Posterior vena cava (tissue), 2 donors: Measurements from ENCODE around the gene LRRC4C. TPM values are rescaled to one million over a fixed set of nuclear protein-coding genes. Genes with fewer than 3 reads are reported as not detected.
A peak's percentile ranks its signal among the peaks of the same experiment; 100 is the strongest.

Experiments
- DNase-seq: peaks from one replicate; pipeline ENCODE4 v3.0.0-alpha.2; 2020; ENCODE audit warnings: low spot score
- intact Hi-C, 2 donors: fragments of 100-400 bp; cut with DNase I; formaldehyde crosslinking; loops; one replicate each; pipeline versions ENCODE4 v1.14.1 to v1.14.2; 2022 to 2023
- total RNA-seq, 2 donors: library from RNA; stranded (reverse); fragmentation: NEBNext Ultra II Directional; extraction: Animal tissue kit (Norgen Biotek cat#: 25700); gene quantifications; one replicate each; pipeline ENCODE4 v1.2.1, GENCODE V29; 2021
- donor health status: DM: yes; HTN: yes; CAD: no.
- donor health status: DM: yes; HTN: yes; CAD: no.

LRRC4C gene
- total RNA-seq, 2 donors from 2014 or later, result 0.48 to 0.69 TPM

DNA sequence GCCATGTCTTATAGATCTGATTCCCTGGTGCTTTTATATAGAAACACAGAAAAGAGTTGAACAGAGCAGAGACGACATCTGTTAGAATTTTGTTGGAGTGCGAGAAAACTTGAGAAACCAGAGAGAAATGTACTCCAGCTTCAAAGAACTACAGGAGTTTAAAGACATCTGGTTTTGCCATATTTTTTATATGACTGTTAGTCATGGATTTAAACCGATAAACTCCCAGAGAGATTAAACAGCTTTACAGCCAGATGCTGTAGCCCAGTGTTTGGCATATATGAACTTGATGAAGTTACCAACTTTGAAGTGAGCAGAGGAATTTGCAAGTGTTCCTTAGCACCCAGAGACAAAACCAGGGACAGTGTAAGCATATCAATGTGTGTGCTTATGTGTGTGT lies 1083.1 kb downstream of the LRRC4C start:
- intact Hi-C loops, result no loop called here
- no peak for DNase-seq

DNA sequence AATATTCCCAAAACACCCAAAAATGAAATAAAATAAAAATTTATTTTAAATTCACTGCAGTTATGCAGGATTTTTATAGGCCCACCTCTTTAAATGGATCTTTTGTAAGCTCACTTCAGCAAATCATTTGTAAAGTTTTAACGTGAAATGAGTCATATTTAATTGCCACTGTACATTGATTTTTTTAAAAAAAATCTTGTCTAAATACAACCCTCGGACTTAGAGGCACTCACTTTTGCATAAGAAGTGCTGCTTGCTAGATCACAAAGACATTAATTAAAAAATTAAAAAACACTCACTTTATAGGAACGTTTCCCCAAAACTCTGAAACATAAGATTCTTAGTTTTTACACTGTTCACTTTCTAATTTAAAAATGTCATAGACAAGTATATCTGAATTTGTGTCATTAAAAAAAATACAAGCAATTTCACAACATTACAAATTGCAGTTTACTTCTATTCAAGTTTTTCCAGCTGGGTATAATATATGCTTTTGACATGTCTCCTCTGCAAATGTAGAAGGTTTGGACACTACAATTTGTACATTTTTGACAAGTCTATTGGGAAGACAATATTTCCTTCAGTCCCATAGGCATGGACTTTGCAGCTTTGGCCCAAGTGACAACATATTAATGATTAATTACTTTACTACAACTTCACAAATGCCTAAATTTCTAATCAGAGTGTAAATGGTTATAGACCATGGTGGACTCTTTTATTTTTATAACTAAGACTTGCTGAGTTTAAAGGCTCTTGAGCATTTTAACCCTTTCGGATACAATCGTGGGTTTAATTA lies 1088.4 kb downstream of the LRRC4C start:
- DNase-seq, result no peak
- intact Hi-C loops, result no loop called here

DNA sequence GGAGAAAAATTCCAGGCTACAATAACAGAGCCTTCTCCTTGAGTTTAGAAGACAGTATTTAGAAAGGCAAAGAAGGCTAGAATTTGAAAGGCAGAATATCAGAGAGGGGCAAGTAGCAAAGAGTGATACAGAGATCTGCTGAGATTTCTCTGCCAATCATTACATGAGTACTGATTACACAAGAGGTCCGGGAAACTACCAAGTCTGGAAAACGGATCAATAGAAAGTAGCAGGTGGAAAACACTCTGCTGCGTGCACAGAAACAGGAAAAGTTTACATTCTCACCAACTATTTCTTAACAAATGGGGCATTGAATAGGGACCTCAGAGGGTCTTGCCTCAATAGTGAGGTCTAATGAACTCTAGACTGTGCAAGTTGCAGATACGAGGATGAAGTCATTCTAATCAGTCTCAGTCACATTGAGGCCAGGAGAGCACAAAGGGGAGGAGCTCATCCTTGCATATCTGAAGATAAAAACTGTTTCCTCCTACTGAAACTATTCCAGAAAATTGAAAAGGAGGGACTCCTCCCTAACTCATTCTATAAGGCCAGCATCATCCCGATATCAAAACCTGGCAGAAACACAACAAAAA lies 1099.2 kb downstream of the LRRC4C start:
- intact Hi-C loops, result no loop called here
- DNase-seq, result no peak

DNA sequence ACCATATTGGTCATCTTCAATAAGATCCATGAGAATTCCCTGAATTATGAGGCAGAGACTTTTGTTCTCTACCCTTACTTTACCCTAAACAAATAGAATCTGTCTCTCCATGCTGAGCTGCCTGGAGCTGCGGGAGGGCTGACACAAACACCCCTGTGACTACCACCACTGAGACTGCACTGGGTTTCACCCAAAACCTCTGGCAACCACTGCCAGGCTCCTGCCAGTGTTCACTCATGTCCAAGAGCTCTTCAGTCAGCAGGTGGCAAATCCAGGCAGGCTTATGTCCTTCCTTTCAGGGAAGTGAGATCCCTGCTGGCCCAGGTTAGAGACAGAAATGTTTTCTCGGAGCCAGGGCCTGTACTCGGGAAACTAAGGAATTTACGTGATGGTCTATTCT lies 1105.3 kb downstream of the LRRC4C start:
- DNase-seq, result no peak
- intact Hi-C loops, result no loop called here

DNA sequence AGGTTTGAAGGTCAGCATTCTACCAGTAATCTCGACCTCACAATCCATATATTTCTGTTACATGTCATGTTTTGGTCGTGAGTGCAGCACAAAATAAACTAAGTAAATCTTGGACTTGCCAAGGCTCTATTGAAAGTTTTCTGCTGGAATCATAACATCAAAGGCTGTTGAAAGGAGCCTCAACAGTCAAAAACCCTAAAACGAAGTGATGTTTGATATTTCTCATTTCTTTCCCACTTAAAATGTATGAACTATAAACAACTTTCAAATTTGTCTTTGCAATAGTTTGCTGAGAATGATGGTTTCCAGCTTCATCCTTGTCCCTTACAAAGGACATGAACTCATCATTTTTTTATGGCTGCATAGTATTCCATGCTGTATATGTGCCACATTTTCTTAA lies 1118.5 kb downstream of the LRRC4C start:
- intact Hi-C loops, result no loop called here
- no peak for DNase-seq

DNA sequence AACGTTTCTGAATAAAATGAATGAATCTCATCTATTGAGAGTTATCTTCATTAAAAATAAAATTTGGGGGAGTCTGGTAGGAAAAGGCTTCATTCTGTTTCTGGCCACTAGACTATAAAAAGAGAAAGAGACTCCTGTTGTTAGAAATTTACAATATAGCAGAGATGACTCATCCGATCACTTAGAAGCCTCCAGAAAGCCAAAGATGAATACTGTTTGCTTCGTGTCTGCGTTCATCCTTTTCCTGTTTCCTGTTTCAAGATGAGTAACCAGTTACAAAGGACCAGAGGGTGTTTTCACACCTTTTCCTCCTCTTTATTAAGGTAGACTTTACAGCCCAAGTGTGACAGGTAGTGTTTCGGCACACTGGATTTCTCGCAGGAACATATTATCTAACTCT lies 1120.7 kb downstream of the LRRC4C start:
- no peak for DNase-seq
- intact Hi-C loops, result no loop called here

DNA sequence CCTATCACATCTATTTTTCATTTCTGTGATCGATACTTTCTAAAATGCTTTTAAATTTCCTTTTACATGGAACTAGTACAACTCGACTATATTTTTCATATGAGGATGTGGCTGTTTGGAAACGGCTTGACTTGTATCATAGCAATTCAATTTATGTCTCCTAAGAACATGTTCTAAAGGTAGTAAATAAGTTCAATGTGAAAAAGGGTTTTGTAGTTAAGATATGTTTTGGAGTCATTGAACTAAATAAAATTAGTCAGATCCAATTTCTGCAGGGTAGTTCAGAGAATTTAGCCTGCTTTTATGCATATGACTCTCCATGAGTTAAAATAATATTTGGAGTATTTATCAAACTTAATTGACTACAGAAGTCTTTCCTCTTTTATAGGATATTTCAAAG lies 1121.4 kb downstream of the LRRC4C start:
- intact Hi-C loops, result no loop called here
- no peak for DNase-seq

DNA sequence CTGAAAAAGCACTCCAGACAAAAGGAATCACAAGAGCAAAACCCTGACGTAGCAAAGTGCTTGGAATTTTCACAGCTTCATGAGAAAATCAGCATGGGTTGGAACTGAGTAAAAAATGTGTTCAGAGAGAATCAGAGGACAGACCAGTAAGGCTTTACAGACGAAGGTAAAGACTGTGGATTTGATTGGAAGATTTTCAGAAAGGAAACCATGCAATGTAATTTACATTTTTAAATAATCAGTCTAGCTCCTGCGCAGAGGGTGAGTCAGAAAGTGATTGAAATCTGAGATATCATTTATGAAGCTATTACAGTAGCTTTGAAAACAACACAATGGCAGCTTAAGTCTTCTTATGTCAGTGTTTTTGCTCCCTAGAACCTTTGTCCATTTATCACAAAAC lies 1122.3 kb downstream of the LRRC4C start:
- DNase-seq, result no peak
- intact Hi-C loops, result no loop called here

DNA sequence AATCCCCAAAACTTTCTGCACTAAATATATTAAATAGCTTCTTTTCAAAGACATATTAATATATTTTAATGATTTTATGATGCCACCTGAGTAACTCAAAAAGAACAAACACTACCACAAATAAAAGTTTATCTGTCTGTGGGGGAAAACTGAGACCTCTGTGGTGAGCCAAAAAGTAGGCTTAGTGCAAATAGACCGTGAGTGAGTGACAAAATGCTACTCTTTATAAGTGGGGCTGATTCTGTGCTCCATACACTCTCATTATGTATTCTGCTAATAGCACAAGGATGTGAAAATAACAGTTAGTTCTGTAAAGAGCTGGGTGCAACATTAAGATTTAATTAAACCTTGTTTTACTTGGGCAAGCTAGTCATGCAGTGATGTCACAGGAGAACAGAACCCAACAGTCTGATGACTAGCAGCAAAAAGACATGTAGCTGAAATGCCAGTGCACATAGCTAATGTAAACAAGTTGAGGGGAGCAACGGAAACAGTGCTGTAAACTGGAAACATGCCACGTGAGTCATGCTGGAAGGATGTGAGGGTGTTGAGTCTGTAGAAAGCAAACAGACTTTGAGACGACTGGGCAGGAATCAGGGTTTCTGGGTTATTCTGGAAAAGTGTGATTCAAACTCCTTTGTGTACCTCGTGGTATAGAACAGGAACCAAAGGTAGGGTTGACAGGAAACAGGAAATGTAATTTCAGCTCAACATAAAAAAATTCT lies 1130.4 kb downstream of the LRRC4C start:
- no peak for DNase-seq
- intact Hi-C loops, result no loop called here

DNA sequence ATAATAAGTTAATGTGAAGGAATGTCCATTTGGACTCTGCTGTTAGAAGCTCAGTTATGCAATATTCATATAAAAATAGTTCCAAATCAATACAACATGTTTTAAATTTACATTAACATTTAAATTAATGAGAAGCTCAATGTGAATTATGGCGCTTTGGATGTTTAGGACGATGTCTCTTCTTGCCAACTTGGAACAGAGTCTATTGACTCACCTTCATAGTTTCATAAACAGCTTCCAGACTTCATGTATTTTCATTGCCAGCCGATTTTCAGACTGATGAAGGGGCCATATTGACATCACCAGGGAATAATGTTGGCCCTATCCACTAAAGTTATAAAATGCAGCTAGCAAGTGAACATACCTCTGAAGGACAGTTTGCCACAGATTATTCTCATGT lies 1136.2 kb downstream of the LRRC4C start:
- intact Hi-C loops, result no loop called here
- no peak for DNase-seq

DNA sequence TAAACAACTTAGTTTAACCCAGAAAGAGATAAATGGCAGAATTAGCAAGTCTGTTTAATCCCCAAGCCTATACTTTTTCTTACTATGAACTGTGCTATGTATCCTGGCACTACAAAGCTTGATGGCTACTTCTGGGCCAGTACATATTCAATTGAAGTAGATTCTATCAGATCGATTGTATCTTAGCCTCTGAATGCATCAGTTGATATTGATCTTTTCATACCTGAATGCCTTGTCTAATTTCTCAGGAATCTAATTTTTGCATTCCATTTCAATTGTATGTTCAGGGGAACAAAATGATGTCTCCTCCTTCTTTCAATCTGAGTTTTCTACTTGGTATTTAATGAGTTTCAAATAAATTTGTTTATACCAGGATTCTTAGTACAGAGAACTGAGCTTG lies 1137.9 kb downstream of the LRRC4C start:
- intact Hi-C loops, result no loop called here
- DNase-seq, result no peak

DNA sequence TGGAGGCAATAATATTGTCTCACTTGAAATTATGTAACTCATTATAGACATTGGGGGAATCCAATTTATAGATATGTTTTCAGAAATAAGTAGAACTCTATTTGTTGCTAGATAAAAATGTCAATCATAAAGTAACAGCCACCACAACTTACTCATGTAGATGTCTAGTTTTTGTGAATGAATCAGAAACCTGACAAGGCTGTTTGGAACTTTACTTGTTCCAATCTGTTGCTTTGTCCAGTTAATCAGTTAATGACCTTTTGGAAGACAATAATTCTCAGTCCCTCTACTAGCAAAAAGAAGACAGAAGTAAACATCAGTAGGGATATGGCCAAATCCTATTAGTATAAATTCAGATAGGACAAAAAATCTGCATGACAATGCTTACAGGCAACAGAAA lies 1143.3 kb downstream of the LRRC4C start:
- no peak for DNase-seq
- intact Hi-C loops, result no loop called here

DNA sequence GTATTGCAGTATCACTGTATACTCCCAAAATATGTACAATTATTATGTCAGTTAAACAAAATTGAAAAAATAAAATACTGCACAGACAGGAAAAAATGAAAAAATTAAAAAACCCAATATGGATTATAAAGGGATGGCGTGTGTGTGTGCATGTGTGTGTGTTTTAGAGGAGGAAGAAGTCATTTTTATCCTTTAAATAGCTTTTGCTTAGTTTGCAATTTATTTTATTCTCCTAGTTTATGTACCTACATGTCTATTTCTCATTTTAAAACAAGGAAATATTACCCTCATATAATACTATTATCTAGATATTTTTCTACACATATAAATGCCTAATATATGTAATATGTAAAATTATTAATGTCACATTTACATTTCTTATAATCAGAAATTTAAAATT lies 1144.3 kb downstream of the LRRC4C start:
- no peak for DNase-seq
- intact Hi-C loops, result no loop called here

DNA sequence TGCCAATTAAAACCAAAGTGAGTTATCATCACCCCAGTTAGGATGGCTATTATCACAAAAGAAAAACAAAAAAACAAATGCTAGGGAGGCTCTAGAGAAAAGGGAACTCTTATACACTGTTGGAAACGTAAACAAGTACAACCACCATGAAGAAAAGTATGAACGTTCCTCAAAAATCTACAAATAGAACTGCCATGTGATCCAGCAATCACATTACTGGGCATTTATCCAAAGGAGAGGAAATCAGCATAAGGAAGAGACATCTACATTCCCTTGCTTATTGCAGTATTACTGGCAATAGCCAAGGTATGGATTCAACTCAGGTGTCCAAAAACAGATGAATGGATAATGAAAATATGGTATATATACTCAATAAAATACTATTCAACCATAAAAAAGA lies 1145.1 kb downstream of the LRRC4C start:
- intact Hi-C loops, result no loop called here
- DNase-seq, result no peak

DNA sequence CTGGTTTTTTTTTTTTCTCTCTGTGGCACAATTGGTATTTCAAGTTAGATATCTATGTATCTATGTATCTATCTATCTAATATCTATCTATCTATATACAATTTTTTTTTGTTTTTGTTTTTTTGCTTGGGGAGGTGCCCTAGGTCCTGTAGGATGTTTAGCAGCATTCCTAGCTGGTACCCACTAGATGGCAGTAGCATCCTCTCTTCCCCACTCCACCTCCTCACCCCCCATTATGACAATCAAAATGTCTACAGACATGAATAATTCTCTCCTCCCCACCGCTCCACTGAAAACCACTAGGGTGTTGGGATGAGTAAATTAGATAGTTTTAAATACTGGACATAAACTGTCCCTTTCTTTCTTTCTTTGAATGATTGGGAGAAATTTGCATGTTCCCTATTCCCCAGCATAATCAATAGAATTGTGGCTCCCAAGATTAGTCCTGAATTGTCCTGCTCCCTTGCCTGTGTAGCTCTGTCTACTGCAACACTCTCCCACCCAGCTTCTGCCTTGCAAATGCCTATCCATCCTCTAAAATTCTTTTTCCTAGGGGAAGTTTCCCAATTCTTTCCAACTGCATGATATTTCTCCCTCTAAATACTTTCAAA lies 1152.4 kb downstream of the LRRC4C start:
- DNase-seq, result no peak

DNA sequence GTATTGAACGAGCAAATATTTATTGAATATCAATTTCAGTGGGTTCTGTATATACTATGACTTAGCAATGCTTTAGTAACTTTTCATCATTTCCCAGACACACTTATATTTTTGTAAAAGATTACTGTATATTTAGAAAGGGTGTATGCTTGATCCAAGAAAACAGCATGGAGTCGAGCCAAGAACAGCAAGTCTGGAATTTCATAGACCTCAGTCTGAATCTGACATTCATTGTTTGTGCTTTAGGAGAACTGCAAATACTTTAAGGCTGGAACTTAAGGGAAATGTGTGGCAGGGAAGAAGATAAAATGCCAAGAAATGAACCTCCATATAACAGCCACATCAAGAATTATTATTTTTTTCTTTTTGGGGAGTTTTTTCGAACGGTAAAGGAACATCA lies 1156.8 kb downstream of the LRRC4C start:
- no peak for DNase-seq
- intact Hi-C loops, result no loop called here

More for the DNA sequence above, 1152.4 kb downstream of the LRRC4C start:
- intact Hi-C loops, result no loop called here

DNA sequence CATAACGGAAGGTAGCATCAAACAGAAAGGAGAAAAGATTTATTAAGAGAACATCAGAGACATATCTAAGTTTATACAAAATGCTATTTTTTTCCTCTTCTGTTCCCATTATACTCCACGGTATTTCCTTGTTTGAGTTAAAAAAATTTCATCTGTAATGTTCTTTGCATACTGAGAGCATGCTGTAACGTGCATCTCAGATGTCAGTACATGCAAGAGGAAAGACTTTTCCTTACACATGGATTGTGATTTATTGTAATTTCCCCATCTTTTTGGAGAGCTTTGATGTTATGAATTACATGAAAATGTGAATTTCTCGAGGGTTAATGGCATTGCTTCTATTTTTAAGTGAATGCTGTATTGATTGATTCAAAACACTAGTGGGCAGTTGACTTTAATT lies 1164.0 kb downstream of the LRRC4C start:
- DNase-seq, result no peak
- intact Hi-C loops, result no loop called here

DNA sequence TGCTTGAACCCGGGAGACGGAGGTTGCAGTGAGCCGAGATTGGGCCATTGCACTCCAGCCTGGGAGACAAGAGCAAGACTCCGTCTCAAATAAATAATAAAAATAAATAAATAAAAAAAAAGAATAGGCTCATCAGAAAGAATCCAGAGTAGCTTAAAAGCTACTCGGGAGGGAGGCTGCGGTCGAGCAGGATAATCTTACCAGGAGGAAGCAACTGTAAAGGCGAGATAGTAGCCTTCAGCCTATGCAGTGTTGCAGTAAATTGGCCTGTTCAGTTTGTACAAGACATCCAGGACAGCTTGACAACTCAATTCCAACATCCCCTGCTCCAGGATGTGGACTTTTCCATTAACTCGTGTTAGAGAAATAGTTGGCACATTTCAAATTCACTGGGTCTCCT lies 1164.7 kb downstream of the LRRC4C start:
- intact Hi-C loops, result no loop called here
- DNase-seq, result no peak

DNA sequence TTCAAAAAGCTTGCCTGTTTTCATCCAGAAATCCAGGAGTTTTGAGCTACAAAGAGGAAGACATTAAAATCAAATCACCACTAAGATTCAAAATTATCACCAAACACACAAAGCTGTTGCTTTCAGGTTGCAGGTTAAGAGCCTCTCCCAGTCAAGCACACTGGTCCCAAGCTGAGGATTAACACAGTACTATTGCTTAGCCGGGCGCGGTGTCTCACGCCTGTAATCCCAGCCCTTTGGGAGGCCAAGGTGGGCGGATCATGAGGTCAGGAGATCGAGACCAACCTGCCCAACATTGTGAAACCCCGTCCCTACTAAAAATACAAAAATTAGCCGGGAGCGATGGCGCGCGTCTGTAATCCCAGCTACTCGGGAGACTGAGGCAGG lies 1165.1 kb downstream of the LRRC4C start:
- intact Hi-C loops, result no loop called here
- no peak for DNase-seq

DNA sequence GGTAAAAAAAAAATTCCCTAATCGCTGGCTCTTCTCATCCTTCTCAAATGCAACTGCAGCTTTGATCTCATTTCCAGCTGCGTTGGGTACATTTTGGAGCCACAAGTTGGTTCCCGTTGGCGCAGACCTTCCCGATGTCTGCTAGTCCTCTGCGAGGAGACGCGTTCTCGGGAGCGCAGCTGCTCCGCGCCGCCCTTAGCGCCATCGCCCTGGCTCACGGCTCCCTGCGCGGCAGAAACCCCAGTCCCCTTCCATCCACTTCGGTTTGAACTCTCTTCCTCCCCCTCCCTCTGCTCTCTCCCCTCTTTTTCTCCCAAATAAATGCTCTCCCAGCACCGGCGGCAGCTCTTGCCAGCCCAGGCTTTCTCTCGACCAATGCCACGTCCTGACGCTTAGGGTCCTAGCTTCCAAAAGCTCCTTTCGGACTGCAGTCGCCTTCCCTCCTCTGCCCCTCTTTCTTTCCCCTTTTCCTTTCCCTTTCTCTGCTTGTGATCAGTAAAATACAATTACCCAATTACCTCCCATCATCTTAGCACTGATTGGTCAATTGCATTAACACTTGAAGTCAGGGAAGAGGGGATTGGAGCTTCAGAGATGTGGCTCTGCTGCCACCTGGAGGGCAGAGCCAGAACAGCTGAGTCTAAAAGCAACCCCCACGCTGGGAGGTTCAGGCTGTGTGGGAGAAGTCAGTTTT lies 1165.7 kb downstream of the LRRC4C start:
- intact Hi-C loops, result no loop called here
- peak; percentile 85 for DNase-seq
